ENCODE measurements around the gene CRYL1.

CRYL1 gene

DNA sequence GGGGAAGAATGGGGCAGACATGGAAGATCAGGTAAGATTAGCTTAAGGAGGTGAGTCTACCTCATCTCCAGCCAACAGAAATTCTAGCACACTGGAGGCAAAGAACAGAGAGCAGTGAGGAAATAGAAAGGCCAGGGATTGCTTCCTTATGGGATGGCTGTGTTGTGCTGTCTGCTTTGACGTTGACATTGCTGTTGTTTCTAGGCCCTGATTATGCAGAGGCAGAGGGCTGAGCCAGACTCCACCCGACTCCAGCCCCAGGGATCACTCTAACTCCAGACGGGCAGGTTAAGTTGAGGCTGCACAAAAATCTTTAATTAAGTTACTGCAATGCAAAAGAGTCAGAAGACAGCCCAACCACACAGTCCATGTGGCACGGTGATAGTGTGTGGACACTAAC is 24.1 kb downstream of the CRYL1 start:
- no peak for TF ChIP-seq FOXP2 (optimal IDR thresholded peaks at IDR 0.05; ENCODE audit: borderline replicate concordance, extremely low read depth, extremely low read length, insufficient read depth)
- no peak for TF ChIP-seq TAF1 (IDR thresholded peaks at IDR 0.05; ENCODE audit: borderline replicate concordance, insufficient read depth, low read length)
- no peak for TF ChIP-seq SIN3A (IDR thresholded peaks at IDR 0.05; ENCODE audit: borderline replicate concordance, insufficient read depth, low read length)
- TF ChIP-seq, protein P1, sequence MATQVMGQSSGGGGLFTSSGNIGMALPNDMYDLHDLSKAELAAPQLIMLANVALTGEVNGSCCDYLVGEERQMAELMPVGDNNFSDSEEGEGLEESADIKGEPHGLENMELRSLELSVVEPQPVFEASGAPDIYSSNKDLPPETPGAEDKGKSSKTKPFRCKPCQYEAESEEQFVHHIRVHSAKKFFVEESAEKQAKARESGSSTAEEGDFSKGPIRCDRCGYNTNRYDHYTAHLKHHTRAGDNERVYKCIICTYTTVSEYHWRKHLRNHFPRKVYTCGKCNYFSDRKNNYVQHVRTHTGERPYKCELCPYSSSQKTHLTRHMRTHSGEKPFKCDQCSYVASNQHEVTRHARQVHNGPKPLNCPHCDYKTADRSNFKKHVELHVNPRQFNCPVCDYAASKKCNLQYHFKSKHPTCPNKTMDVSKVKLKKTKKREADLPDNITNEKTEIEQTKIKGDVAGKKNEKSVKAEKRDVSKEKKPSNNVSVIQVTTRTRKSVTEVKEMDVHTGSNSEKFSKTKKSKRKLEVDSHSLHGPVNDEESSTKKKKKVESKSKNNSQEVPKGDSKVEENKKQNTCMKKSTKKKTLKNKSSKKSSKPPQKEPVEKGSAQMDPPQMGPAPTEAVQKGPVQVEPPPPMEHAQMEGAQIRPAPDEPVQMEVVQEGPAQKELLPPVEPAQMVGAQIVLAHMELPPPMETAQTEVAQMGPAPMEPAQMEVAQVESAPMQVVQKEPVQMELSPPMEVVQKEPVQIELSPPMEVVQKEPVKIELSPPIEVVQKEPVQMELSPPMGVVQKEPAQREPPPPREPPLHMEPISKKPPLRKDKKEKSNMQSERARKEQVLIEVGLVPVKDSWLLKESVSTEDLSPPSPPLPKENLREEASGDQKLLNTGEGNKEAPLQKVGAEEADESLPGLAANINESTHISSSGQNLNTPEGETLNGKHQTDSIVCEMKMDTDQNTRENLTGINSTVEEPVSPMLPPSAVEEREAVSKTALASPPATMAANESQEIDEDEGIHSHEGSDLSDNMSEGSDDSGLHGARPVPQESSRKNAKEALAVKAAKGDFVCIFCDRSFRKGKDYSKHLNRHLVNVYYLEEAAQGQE (IDR thresholded peaks at IDR 0.05; ENCODE audit: insufficient read depth in 1 of 2, low read depth in 2 of 2, low read length in 2 of 2) = no peak
- no peak for TF ChIP-seq POLR2AphosphoS5 (IDR thresholded peaks at IDR 0.05; ENCODE audit: low read depth, low read length)

DNA sequence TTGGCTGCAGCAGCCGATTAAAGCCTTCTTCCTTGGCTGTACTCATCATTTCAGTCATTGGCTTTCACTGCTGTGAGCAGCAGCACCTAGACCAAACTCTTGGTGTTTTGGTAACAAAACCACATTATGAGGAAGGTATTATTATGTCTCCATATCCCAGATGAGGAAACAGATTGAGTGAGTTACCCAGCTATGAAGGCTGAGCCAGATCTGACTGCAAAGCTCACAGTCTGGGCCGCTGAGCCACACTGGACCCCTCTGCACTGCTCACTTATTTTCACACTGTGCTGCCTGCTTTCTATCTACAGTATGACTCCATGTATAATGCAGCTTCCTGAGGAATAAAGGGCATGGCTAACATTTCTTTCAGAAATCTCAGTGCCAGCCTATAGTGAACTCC is 24.5 kb downstream of the CRYL1 start:
- TF ChIP-seq, protein P1 (IDR thresholded peaks at IDR 0.05; ENCODE audit: insufficient read depth in 1 of 2, low read depth in 2 of 2, low read length in 2 of 2) = no peak
- TF ChIP-seq POLR2AphosphoS5 (IDR thresholded peaks at IDR 0.05; ENCODE audit: low read depth, low read length) = no peak
- no peak for TF ChIP-seq TAF1 (IDR thresholded peaks at IDR 0.05; ENCODE audit: borderline replicate concordance, insufficient read depth, low read length)
- TF ChIP-seq FOXP2 (optimal IDR thresholded peaks at IDR 0.05; ENCODE audit: borderline replicate concordance, extremely low read depth, extremely low read length, insufficient read depth) = no peak
- TF ChIP-seq SIN3A (IDR thresholded peaks at IDR 0.05; ENCODE audit: borderline replicate concordance, insufficient read depth, low read length) = no peak

DNA sequence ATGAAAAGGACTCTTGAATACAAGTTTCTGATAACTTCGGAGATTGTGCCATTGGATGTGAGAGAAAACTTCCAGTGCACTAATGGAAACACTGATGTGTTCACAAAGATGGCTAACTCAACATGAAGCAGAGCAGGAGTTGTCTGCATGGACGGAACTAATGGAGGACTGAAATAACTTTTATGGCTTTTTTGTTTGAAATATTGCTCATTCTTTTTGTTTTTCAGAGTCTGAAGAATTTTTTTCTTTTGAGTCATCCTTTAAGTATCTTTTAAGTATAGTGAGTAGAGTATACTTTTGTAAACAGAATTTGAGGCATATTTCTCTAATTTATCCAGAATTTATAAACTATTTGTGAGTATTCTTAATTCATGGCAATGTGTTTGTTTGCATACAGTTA is 25.7 kb downstream of the CRYL1 start:
- no peak for TF ChIP-seq FOXP2 (optimal IDR thresholded peaks at IDR 0.05; ENCODE audit: borderline replicate concordance, extremely low read depth, extremely low read length, insufficient read depth)
- no peak for TF ChIP-seq POLR2AphosphoS5 (IDR thresholded peaks at IDR 0.05; ENCODE audit: low read depth, low read length)
- TF ChIP-seq SIN3A (IDR thresholded peaks at IDR 0.05; ENCODE audit: borderline replicate concordance, insufficient read depth, low read length) = no peak
- TF ChIP-seq TAF1 (IDR thresholded peaks at IDR 0.05; ENCODE audit: borderline replicate concordance, insufficient read depth, low read length) = no peak
- TF ChIP-seq, protein P1 (IDR thresholded peaks at IDR 0.05; ENCODE audit: insufficient read depth in 1 of 2, low read depth in 2 of 2, low read length in 2 of 2) = no peak

DNA sequence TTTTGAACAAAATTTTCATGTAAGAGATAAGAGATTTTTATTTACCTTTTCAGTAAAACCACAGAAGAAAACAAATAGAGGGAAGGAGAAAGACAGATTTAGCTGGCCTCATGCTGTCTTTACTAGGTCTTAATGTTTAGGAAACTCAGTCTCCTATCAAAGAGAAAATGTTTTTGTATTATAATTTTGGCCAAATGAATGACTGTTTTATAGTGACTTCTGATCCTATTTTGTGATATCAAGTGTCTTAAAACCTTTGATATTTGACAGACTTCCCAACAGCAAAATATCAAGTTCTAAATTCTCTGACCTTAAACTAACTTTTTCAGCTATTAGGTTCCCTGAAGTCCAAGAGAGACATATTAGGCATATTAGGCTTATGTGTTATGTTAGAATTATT is 27.0 kb downstream of the CRYL1 start:
- TF ChIP-seq POLR2AphosphoS5 (IDR thresholded peaks at IDR 0.05; ENCODE audit: low read depth, low read length) = no peak
- no peak for TF ChIP-seq TAF1 (IDR thresholded peaks at IDR 0.05; ENCODE audit: borderline replicate concordance, insufficient read depth, low read length)
- no peak for TF ChIP-seq FOXP2 (optimal IDR thresholded peaks at IDR 0.05; ENCODE audit: borderline replicate concordance, extremely low read depth, extremely low read length, insufficient read depth)
- no peak for TF ChIP-seq SIN3A (IDR thresholded peaks at IDR 0.05; ENCODE audit: borderline replicate concordance, insufficient read depth, low read length)
- TF ChIP-seq, protein P1 (IDR thresholded peaks at IDR 0.05; ENCODE audit: insufficient read depth in 1 of 2, low read depth in 2 of 2, low read length in 2 of 2) = no peak

DNA sequence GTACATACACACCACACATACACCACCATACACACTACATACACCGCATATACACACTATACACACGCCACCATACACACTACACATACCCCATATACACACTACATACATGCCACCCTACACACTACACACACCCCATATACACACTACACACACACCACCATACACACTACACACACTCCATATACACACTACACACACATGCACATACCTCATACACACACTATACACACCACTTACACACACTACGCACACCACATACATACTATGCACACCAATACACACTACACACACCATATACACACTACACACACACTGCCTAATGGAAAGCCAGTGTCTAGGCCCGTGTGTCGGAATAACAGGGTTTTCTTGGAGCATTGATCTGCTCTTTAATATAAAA is 27.5 kb downstream of the CRYL1 start:
- no peak for TF ChIP-seq POLR2AphosphoS5 (IDR thresholded peaks at IDR 0.05; ENCODE audit: low read depth, low read length)
- no peak for TF ChIP-seq FOXP2 (optimal IDR thresholded peaks at IDR 0.05; ENCODE audit: borderline replicate concordance, extremely low read depth, extremely low read length, insufficient read depth)
- no peak for TF ChIP-seq TAF1 (IDR thresholded peaks at IDR 0.05; ENCODE audit: borderline replicate concordance, insufficient read depth, low read length)
- TF ChIP-seq, protein P1 (IDR thresholded peaks at IDR 0.05; ENCODE audit: insufficient read depth in 1 of 2, low read depth in 2 of 2, low read length in 2 of 2) = no peak
- no peak for TF ChIP-seq SIN3A (IDR thresholded peaks at IDR 0.05; ENCODE audit: borderline replicate concordance, insufficient read depth, low read length)
